NCI-H345 treated with DMSO at 0.1 percent for 48 hours (cell line): Measurements from ENCODE around the gene B3GALT6.
"Not testable (repeated sequence)": the region's sequence is repeated elsewhere in the genome, so short reads cannot be mapped to it uniquely, and the experiment has no call there.

ENCODE experiments used
- DNase-seq: peaks from one replicate; lab custom pipeline; 2025; ENCODE audit not compliant: unreplicated experiment; lab: John Stamatoyannopoulos, UW

The B3GALT6 gene

DNA sequence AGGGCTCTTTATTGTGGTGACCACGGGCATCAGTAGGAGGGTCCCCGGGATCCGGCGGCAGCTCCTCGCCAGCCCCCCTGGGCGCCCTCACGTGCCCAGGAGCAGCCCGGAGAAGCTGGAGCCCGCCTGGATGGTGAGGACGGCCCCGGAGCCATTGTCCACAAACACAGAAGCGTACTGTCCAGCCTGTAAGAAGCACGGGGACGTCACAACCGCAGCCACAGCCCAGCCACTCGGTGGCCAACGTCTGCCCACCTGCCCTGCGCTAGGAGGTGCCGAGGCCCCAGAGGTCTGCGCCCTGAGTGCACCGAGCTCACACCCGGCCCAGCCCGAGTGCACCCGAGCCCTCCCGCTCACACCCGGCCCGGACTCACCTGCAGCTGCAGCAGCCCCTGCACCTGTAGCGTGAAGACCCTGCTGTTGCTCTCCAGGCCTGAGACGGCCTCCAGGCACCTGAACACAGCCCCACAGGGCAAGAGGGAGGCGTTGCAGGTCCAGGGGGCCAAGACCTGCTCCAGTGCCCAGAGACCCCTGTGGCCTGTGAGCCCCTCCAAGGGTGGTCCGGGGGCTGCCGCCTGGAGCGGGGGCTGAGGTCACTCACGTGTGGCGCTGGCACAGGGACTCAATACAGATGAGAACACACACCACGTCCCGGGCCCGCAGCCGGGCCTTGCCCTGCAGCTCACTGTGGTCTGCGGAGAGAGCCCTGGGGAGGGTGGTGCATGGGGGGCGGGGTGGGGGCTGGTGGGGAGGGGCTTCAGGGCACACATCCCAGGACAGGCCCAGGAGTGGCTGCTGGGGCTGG, 10.6 kb downstream of the B3GALT6 start:
- DNase-seq: no peak

GRCh38 chr1:1243266-1243660, 11.2 kb downstream of the B3GALT6 start:
- no peak for DNase-seq

DNA sequence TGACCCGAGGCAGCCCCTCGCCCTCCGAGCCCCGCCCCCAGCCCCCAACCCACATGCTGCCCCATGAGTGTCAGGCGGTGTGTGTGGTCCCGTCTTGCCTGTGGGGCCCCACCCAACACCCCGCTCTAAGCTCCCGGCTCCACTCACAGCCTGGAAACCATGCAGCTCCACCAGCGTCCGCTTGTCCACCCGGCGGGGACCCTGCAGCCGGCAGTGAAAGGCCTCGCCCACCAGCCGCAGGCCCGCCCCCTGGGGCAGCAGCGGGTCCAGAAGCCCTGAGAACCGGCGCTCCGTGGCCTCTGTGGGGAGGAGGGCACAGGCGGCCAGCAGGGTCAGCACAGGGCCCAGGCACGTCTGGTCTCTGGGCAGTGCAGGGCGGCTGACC, 11.8 kb downstream of the B3GALT6 start:
- no peak for DNase-seq

GRCh38 chr1:1244192-1244811, 12.3 kb downstream of the B3GALT6 start:
- DNase-seq: no peak

GRCh38 chr1:1245178-1245816, 13.3 kb downstream of the B3GALT6 start:
- no peak for DNase-seq

- no peak for DNase-seq
Observed at GRCh38 chr1:1245817-1246576, 14.0 kb downstream of the B3GALT6 start.

- DNase-seq: no peak
Observed at GRCh38 chr1:1246577-1247340, 14.7 kb downstream of the B3GALT6 start, which contains the start of gene C1QTNF12. TSS of gene C1QTNF12 (minus strand) at chr1:1246722. CDS start at chr1:1246690, 32 bp downstream.

DNA sequence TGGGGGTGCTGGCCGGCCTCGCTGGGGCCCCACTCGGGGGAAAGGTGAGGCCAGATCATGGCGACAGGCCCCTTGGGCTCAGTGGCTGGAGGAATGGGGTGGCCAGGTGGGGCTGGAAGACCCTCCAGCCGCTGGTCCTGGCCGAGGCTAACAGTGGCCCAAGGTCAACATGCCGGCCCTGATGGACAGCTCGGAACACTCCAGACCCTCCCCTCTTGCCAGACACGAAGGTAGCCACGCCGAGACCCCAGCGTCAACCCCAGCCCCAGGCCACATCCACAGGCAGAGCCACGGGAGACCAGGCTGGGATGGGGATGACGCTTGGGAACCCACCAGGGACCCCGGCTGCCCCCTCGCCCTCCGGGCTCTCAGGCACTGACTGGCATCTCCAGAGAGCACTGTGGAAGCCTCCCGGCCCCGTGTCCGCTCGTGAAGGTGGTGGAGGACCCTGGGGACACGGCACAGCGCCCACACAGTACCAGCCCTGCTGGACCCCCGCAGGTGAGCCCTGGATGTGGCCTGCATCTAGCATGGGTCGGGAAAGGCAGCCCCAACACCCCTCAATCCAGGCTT, 15.4 kb downstream of the B3GALT6 start:
- no peak for DNase-seq

DNA sequence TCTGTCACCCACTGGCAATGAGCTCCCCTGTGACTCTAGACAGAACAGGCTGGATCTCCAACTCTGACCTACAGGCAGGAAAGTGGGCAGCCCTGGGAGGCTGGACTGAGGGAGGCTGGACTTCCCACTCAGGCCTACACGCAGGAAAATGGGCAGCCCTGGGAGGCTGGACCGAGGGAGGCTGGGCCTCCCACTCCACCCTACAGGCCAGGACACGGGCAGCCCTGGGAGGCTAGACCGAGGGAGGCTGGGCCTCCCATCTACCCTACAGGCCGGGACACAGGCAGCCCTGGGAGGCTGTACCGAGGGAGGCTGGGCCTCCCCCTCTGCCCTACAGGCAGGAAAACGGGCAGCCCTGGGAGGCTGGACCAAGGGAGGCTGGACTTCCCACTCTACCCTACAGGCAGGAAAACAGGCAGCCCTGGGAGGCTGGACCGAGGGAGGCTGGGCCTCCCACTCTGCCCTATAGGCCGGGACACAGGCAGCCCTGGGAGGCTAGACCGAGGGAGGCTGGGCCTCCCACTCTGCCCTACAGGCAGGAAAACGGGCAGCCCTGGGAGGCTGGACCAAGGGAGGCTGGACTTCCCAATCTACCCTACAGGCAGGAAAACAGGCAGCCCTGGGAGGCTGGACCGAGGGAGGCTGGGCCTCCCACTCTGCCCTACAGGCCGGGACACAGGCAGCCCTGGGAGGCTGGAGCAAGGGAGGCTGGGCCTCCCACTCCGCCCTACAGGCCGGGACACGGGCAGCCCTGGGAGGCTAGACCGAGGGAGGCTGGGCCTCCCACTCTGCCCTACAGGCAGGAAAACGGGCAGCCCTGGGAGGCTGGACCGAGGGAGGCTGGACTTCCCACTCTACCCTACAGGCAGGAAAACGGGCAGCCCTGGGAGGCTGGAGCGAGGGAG, 16.2 kb downstream of the B3GALT6 start:
- DNase-seq: not testable (repeated sequence)

DNA sequence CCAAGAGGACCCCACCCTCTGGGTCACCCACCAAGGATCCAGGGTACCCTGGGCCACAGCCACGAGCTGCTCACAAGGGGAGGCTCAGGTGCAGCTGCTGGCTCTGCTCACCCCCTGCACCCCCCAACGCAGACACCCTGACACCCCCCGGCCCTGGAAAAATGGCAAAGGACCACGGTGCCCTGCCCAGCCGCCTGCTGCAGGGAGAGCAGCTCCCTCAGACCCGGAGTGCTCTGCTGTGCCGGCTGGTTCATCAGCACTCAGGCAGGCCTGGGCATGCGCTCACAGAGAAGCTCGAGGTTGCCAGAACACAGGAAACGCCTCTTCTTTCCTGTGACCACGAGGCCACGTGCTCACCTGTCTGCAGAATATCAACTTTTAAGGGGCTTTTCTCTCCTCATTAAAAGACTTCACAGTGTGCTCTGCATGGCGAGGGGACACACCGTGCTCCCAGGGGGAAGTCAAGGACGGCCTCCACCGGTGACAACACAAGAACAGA, 18.8 kb downstream of the B3GALT6 start:
- peak; percentile 60 for DNase-seq

DNA sequence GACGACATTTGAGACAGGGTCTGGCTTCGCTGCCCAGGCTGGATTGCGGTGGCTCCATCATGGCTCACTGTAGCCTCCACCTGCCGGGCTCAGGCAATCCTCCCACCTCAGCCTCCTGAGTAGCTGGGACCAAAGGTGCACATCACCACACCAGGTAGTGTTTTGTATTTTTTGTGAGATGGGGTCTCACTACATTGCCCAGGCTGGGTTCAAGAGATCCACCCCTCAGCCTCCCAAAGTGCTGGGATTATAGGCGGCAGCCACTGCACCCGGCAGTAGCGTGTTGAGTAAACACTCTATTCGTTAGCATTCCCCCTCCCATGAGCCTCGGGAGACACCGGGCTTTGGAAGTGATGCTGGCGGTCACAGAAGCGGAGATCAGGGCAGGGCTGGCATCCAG, 21.3 kb downstream of the B3GALT6 start:
- DNase-seq: no peak

GRCh38 chr1:1253972-1254666, 22.1 kb downstream of the B3GALT6 start:
- no peak for DNase-seq

GRCh38 chr1:1254667-1254998, 22.6 kb downstream of the B3GALT6 start:
- DNase-seq: no peak

DNA sequence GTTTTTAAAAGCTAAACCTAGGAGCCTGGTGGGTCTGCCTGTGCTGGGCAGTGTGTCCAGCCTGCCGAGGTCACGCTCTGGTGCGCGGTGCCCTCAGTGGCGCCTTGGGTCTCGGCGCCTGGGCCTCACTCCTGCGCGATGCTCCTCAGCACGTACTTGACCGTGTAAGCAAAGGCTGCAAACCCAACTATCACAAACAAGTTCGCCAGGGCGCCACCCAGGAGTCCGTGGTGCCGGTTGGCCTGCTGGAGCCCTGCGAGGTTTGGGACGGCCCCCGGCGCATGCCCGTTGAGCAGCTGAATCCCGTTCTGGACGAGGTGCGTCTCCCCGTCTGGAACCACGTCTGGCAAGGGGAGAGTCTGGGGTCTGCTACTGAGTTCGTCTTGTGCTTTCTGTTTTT, 23.0 kb downstream of the B3GALT6 start:
- no peak for DNase-seq

GRCh38 chr1:1255611-1256010, 23.6 kb downstream of the B3GALT6 start:
- DNase-seq: no peak

DNA sequence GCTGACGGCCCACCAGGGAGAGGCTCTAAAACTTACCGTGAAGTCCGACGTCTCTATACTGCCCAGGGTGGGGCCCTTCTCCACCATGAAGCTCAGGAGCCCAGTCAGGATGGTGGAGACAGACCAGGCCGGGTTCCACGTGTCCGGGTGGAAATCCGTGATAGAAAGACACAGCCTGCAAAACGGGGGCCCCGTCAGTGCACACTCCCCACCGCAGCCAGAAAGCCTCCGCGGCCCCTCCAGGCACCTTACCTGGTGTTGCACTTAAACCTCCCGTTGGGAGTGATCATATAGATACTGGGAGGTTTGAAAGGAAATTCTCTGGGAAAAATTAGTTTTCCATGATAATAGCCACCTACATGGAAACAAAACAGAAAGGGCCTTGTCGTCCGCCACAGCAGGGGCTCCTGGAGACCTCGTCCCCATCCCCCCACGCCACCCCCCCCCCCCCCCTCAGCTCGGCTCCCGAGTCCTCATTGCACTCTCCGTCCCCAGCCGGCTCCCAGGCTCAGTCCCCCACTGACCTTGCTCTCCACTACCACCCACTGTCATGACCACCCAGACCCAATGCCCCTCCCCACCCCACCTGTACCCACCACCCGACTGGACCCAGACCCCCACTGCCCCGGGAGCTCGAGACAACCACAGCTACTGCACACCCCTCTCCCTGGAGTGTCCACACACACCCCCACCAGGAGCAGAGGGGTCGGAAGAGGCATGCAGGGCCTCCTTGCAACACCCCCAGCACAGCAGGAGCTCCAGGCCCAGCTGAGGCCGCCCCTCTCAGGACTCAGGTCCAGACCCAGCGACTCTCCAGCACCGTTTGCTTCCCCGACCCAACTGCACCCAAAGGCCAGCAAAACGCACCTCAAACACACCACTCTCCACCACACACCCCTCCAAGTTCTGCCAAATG, 25.2 kb downstream of the B3GALT6 start:
- no peak for DNase-seq

GRCh38 chr1:1259119-1259488, 27.1 kb downstream of the B3GALT6 start:
- DNase-seq: no peak

- no peak for DNase-seq
Observed at GRCh38 chr1:1259540-1259939, 27.5 kb downstream of the B3GALT6 start.
